Endothelial cell of umbilical vein (primary cell): ENCODE results near the gene SPINT2. TPM values are rescaled to one million over a fixed set of nuclear protein-coding genes. Genes with fewer than 3 reads are reported as not detected.

Source experiments
- BruUV-seq: library from RNA; stranded (reverse); fragments of 400-500 nt; replicated peaks from 2 replicates; lab custom pipeline; 2021; lab: Mats Ljungman, UMichigan
- CTCF ChIA-PET: fragments of 300-600, 350-600 bp; sonication (Branson Sonifier 250); formaldehyde crosslinking; loops from one replicate; lab custom pipeline; 2021; ENCODE audit warnings: antibody characterized with exemption, inconsistent platforms; lab: Charles Lee
- POLR2A ChIA-PET: fragments of 300-600, 350-600 bp; sonication (Branson Sonifier 250); formaldehyde crosslinking; loops from one replicate; lab custom pipeline; 2021; ENCODE audit warnings: antibody characterized with exemption, inconsistent platforms; lab: Charles Lee
- DNase-seq: peaks from one replicate; pipeline ENCODE4 v3.0.0-alpha.2; 2011; ENCODE audit warnings: low read depth, low spot score
- FAIRE-seq: peaks from 2 replicates; lab custom pipeline; 2011; peaks lifted over from hg19 to GRCh38; lab: Jason Lieb, UNC
- H2AFZ ChIP-seq: 2 replicates; pipeline ENCODE4 v1.6.0; 2012; ENCODE audit warnings: low read depth, low read length, control low read depth, inconsistent platforms
- H3K27ac ChIP-seq: 2 replicates; pipeline ENCODE4 v1.5.1; 2011; ENCODE audit warnings: low read depth, mild to moderate bottlenecking, control low read depth, low read length, moderate library complexity; ENCODE audit not compliant: insufficient read depth
- H3K27me3 ChIP-seq, 2 experiments: 2 replicates each; pipeline versions ENCODE4 v1.6.0 to v1.6.1; 2011; ENCODE audit warnings: low read length in 2 of 2, mixed read lengths in 1 of 2; ENCODE audit not compliant: control insufficient read depth in 2 of 2, insufficient read depth in 2 of 2
- H3K36me3 ChIP-seq, 2 experiments: 2 replicates in 1 of 2; 3 replicates in 1 of 2; pipeline ENCODE4 v1.5.1; 2011; ENCODE audit warnings: low read length in 2 of 2, mild to moderate bottlenecking in 1 of 2, moderate library complexity in 1 of 2; ENCODE audit not compliant: control insufficient read depth in 2 of 2, insufficient read depth in 2 of 2; ENCODE audit errors: extremely low read depth in 1 of 2
- H3K4me1 ChIP-seq: 3 replicates; pipeline ENCODE4 v1.5.1; 2011; ENCODE audit warnings: mild to moderate bottlenecking, low read length; ENCODE audit not compliant: control insufficient read depth, insufficient read depth; ENCODE audit errors: extremely low read depth
- H3K4me2 ChIP-seq: 2 replicates; pipeline ENCODE4 v1.6.1; 2011; ENCODE audit warnings: low read length, control low read depth, mixed read lengths; ENCODE audit not compliant: insufficient read depth
- H3K4me3 ChIP-seq, 3 experiments: fragments of 200-600 bp in 1 of 3; sonication (generic), shearing (Covaris generic) in 1 of 3; replicated peaks in 1 of 3; 2 replicates each; pipeline ENCODE4 v1.5.1; 2011 to 2016; ENCODE audit warnings: control low read depth in 3 of 3, low read length in 3 of 3, mild to moderate bottlenecking in 2 of 3, inconsistent platforms in 1 of 3, low read depth in 1 of 3, moderate library complexity in 1 of 3; ENCODE audit not compliant: insufficient read depth in 1 of 3
- H3K79me2 ChIP-seq: 2 replicates; pipeline ENCODE4 v1.6.0; 2012; ENCODE audit warnings: low read length, inconsistent platforms; ENCODE audit not compliant: control insufficient read depth, insufficient read depth
- H3K9ac ChIP-seq: replicated peaks from 2 replicates; pipeline ENCODE3; 2011; ENCODE audit warnings: low read length, control low read depth; ENCODE audit not compliant: insufficient read depth; ENCODE audit errors: extremely low read depth
- H3K9me1 ChIP-seq: replicated peaks from 3 replicates; pipeline ENCODE4 v1.6.0; 2011; ENCODE audit warnings: mild to moderate bottlenecking, low read length; ENCODE audit not compliant: control insufficient read depth, insufficient read depth; ENCODE audit errors: extremely low read depth
- H3K9me3 ChIP-seq: replicated peaks from 2 replicates; pipeline ENCODE4 v1.5.1; 2012; ENCODE audit warnings: low read length, inconsistent platforms; ENCODE audit not compliant: control insufficient read depth, insufficient read depth
- H4K20me1 ChIP-seq: replicated peaks from 2 replicates; pipeline ENCODE3; 2011; ENCODE audit warnings: mild to moderate bottlenecking, low read length; ENCODE audit not compliant: control insufficient read depth, insufficient read depth; ENCODE audit errors: extremely low read depth
- EZH2 ChIP-seq: IDR thresholded peaks from 2 replicates; pipeline ENCODE4 v1.6.1; 2012; ENCODE audit warnings: borderline replicate concordance, low read depth, mild to moderate bottlenecking, moderate library complexity, low read length, inconsistent platforms; ENCODE audit not compliant: severe bottlenecking
- FOS ChIP-seq: IDR thresholded peaks from 2 replicates; pipeline ENCODE4 v1.6.1; 2011; ENCODE audit warnings: mild to moderate bottlenecking, low read length, moderate library complexity, borderline replicate concordance; ENCODE audit not compliant: insufficient read depth
- GATA2 ChIP-seq: IDR thresholded peaks from 2 replicates; pipeline ENCODE4 v1.7.0; 2011; ENCODE audit warnings: low read depth, mild to moderate bottlenecking, moderate library complexity, mixed read lengths, low read length; ENCODE audit not compliant: insufficient read length, insufficient read depth
- JUN ChIP-seq: IDR thresholded peaks from 2 replicates; pipeline ENCODE4 v1.6.1; 2011; ENCODE audit warnings: borderline replicate concordance, low read depth; ENCODE audit not compliant: insufficient read length, insufficient read depth
- MYC ChIP-seq: IDR thresholded peaks from one replicate; pipeline ENCODE4 v1.6.1; 2011; ENCODE audit warnings: mild to moderate bottlenecking, low read depth, low read length
- POLR2A ChIP-seq: IDR thresholded peaks from 2 replicates; pipeline ENCODE4 v1.6.1; 2012; ENCODE audit warnings: low read depth, mild to moderate bottlenecking, control low read depth, low read length
- POLR2AphosphoS5 ChIP-seq: IDR thresholded peaks from 2 replicates; pipeline ENCODE4 v1.6.1; 2012; ENCODE audit warnings: low read depth, mild to moderate bottlenecking, control low read depth, low read length, moderate library complexity; ENCODE audit not compliant: insufficient read depth
- dilution Hi-C: fragments of 300-500 bp; cut with MboI; formaldehyde crosslinking; loops from one replicate; pipeline ENCODE4 v1.15.0; 2019; ENCODE audit warnings: low sequenced_read_pairs; ENCODE audit not compliant: extremely low pct_ligation_motif_present
- intact Hi-C: fragments of 100-400 bp; cut with micrococcal nuclease; formaldehyde crosslinking; loops from one replicate; pipeline ENCODE4 v1.10.0; 2022
- polyA plus RNA-seq, 4 experiments: library from polyadenylated mRNA; depleted of rRNA in 3 of 4; stranded (reverse) in 3 of 4; unstranded in 1 of 4; fragments of >200 nt; gene quantifications; 2 replicates each; pipeline versions ENCODE4 v1.2.1 to v1.2.3, GENCODE V29; 2011 to 2012; ENCODE audit warnings: missing spikeins in 1 of 4
- total RNA-seq: library from RNA; stranded (reverse); gene quantifications from 2 replicates; pipeline ENCODE4 v1.2.3, GENCODE V29; 2021
- TF ChIP-seq, protein P1 (sequence below), 2 donors: IDR thresholded peaks; 1 replicate in 1 of 2; 2 replicates in 1 of 2; pipeline ENCODE4 v1.5.1; 2011; ENCODE audit warnings: low read length in 2 of 2, mild to moderate bottlenecking in 2 of 2, moderate library complexity in 2 of 2, control low read depth in 1 of 2, inconsistent platforms in 1 of 2, low read depth in 1 of 2; ENCODE audit not compliant: insufficient read depth in 1 of 2; ENCODE audit errors: extremely low read depth in 1 of 2
- TF ChIP-seq, protein P2 (sequence below): IDR thresholded peaks from 2 replicates; pipeline ENCODE4 v1.6.1; 2011; ENCODE audit not compliant: insufficient read depth, insufficient read length

Gene SPINT2
- total and polyA plus RNA-seq, 2 donors (not counting 3 experiments of a cell fraction or from before 2014, with no cell fraction given): 28.9 to 46.6 TPM

DNA sequence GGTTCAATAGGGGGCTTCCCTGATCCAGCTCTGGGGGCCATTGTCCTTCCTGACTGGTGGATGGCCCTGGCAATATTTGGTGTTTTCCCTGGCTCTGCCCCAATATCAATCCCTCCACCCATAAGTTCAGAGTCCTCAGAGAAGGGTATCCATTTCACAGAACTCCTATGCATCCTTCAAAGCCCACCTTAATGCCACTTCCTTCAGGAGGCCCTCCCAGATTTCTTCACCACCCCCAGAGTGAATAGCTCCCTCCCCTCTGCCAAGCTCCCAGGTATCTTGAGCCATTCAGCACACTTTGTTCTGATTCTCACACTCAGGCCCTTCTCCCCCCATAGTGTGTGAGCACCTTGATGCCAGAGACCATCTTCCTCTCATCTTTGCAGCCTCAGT is 13.9 kb upstream of the SPINT2 start:
- Histone ChIP-seq H2AFZ (no peak overlapping the region), H3K27ac (no peak overlapping the region), H4K20me1 (no peaks in the 10 kb centered on the region), H3K4me1 (peaks cover 9% of the 10 kb centered on the region), H3K9me1 (no peaks in the 10 kb centered on the region), H3K36me3 (no peaks in the 10 kb centered on the region), H3K9ac (no peak overlapping the region), H3K27me3 (no peaks in the 10 kb centered on the region), H3K79me2 (no peaks in the 10 kb centered on the region), H3K4me3 (no peak overlapping the region), H3K4me2 (no peak overlapping the region), H3K9me3 (no peaks in the 10 kb centered on the region)
- ChIA-PET CTCF (interaction anchor here (0.6 to 2.7 kb wide), 7 partner anchors 16 to 348 kb away, joined by 3 to 13 read pairs (median 3); partner anchors contain the start of genes CATSPERG and FAM98C), POLR2A (interaction anchor here (0.6 kb wide), 1 partner anchor 564 kb away, joined by 10 read pairs; no protein-coding TSS in a partner anchor)
- DNase-seq (no peak), FAIRE-seq (no peak)
- BruUV-seq: no TSS peak
- intact Hi-C loops: no loop called here
- TF ChIP-seq, protein P1, sequence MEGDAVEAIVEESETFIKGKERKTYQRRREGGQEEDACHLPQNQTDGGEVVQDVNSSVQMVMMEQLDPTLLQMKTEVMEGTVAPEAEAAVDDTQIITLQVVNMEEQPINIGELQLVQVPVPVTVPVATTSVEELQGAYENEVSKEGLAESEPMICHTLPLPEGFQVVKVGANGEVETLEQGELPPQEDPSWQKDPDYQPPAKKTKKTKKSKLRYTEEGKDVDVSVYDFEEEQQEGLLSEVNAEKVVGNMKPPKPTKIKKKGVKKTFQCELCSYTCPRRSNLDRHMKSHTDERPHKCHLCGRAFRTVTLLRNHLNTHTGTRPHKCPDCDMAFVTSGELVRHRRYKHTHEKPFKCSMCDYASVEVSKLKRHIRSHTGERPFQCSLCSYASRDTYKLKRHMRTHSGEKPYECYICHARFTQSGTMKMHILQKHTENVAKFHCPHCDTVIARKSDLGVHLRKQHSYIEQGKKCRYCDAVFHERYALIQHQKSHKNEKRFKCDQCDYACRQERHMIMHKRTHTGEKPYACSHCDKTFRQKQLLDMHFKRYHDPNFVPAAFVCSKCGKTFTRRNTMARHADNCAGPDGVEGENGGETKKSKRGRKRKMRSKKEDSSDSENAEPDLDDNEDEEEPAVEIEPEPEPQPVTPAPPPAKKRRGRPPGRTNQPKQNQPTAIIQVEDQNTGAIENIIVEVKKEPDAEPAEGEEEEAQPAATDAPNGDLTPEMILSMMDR (IDR thresholded peaks at IDR 0.05; ENCODE audit: extremely low read depth in 1 of 2, insufficient read depth in 1 of 2, low read depth in 1 of 2, low read length in 2 of 2): no peak
- TF ChIP-seq GATA2: no peak
- no peak for TF ChIP-seq POLR2A
- TF ChIP-seq, protein P2, sequence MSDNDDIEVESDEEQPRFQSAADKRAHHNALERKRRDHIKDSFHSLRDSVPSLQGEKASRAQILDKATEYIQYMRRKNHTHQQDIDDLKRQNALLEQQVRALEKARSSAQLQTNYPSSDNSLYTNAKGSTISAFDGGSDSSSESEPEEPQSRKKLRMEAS: no peak
- TF ChIP-seq MYC: no peak
- TF ChIP-seq EZH2: no peak
- no peak for TF ChIP-seq FOS
- no peak for TF ChIP-seq POLR2AphosphoS5
- no peak for TF ChIP-seq JUN
- dilution Hi-C loops: no loop called here
